GM12878 (cell line): ENCODE data around the gene GALNTL6.

ENCODE experiments used
- ASH2L ChIP-seq: fragments of 300-600, 200-600 bp; sonication (generic); IDR thresholded peaks from 2 replicates; pipeline ENCODE4 v1.6.1; 2017; ENCODE audit warnings: low read depth, mild to moderate bottlenecking, borderline replicate concordance
- HDAC2 ChIP-seq: fragments of 200-600 bp; sonication (generic); IDR thresholded peaks from 2 replicates; pipeline ENCODE4 v1.6.1; 2017
- HDGF ChIP-seq: fragments of 450-650 bp; IDR thresholded peaks from 2 replicates; pipeline ENCODE4 v1.6.1; 2016; ENCODE audit warnings: antibody characterized with exemption
- POLR2AphosphoS5 ChIP-seq: IDR thresholded peaks from 2 replicates; pipeline ENCODE4 v1.6.1; 2011; ENCODE audit warnings: mild to moderate bottlenecking, low read length, inconsistent platforms
- RFX5 ChIP-seq: IDR thresholded peaks from 2 replicates; pipeline ENCODE4 v1.6.1; 2011; ENCODE audit warnings: low read depth, low read length, improper control_type of control experiment
- SP1 ChIP-seq: IDR thresholded peaks from one replicate; pipeline ENCODE4 v1.6.1; 2011; ENCODE audit warnings: low read depth, low read length
- ZNF274 ChIP-seq: IDR thresholded peaks from one replicate; pipeline ENCODE4 v1.8.0; 2011; ENCODE audit not compliant: insufficient read length, insufficient read depth
- ZSCAN29 ChIP-seq: fragments of 450-650 bp; IDR thresholded peaks from 2 replicates; pipeline ENCODE4 v1.6.1; 2017; ENCODE audit warnings: mild to moderate bottlenecking, moderate library complexity
- TF ChIP-seq, protein P1 (sequence below), 3 experiments: IDR thresholded peaks in 2 of 3; conservative IDR thresholded peaks in 1 of 3; 2 replicates each; pipeline ENCODE4 v1.5.1; 2011; ENCODE audit warnings: low read depth in 3 of 3, low read length in 3 of 3, mild to moderate bottlenecking in 3 of 3, control low read depth in 2 of 3, moderate library complexity in 2 of 3, inconsistent platforms in 1 of 3, mixed read lengths in 1 of 3; ENCODE audit not compliant: control insufficient read depth in 2 of 3, insufficient read depth in 1 of 3; ENCODE audit errors: extremely low read depth in 1 of 3
- TF ChIP-seq, protein P2 (sequence below): fragments of 450-650 bp; IDR thresholded peaks from 2 replicates; pipeline ENCODE4 v1.6.1; 2016; ENCODE audit warnings: mild to moderate bottlenecking, moderate library complexity, borderline replicate concordance
- TF ChIP-seq, protein P3 (sequence below): fragments of 450-650 bp; IDR thresholded peaks from 2 replicates; pipeline ENCODE4 v1.6.1; 2017; ENCODE audit warnings: mild to moderate bottlenecking, low read depth, inconsistent platforms; ENCODE audit not compliant: poor library complexity, severe bottlenecking
- TF ChIP-seq, protein P4 (sequence below): IDR thresholded peaks from 2 replicates; pipeline ENCODE4 v1.6.1; 2011; ENCODE audit warnings: borderline replicate concordance, low read depth, mild to moderate bottlenecking, moderate library complexity, mixed read lengths, low read length; ENCODE audit not compliant: insufficient read depth; ENCODE audit errors: extremely low read length

DNA sequence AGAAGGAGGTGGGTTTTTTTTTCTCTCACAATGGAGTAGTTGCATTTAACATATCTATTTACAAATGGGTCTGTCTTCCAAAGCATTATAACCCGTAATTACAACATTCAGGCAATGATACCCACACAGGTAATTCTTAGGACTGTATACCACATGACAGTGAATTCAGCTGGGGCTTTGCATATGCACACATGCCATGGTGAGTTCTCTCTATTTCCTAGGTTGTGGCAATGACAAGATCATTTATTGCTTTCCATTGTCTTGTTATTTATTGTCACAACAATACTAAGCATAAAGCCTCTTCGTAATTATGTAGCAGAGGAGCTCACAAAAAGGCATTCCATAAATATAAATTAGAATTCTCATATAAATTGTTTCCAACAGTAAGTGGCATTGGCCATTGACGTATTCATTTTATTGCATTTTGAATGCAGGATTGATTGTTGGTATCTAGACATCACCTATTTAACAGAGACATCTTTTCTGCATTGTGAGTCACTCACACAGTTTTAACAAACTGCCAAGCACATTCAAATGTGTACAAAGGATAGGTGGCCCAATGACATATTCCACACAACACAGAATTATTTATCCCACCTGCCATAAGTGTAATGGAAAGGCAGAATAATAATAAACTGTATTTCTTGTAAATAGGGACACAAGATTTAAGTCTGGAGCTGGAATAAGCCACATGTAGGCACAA lies 964.7 kb downstream of the GALNTL6 start:
- TF ChIP-seq, protein P1, sequence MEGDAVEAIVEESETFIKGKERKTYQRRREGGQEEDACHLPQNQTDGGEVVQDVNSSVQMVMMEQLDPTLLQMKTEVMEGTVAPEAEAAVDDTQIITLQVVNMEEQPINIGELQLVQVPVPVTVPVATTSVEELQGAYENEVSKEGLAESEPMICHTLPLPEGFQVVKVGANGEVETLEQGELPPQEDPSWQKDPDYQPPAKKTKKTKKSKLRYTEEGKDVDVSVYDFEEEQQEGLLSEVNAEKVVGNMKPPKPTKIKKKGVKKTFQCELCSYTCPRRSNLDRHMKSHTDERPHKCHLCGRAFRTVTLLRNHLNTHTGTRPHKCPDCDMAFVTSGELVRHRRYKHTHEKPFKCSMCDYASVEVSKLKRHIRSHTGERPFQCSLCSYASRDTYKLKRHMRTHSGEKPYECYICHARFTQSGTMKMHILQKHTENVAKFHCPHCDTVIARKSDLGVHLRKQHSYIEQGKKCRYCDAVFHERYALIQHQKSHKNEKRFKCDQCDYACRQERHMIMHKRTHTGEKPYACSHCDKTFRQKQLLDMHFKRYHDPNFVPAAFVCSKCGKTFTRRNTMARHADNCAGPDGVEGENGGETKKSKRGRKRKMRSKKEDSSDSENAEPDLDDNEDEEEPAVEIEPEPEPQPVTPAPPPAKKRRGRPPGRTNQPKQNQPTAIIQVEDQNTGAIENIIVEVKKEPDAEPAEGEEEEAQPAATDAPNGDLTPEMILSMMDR (IDR thresholded peaks at IDR 0.05 in 2 of 3, conservative IDR thresholded peaks at IDR 0.05 in 1 of 3; ENCODE audit: control insufficient read depth in 2 of 3, extremely low read depth in 1 of 3, insufficient read depth in 1 of 3, low read depth in 3 of 3, low read length in 3 of 3) = no peak
- no peak for TF ChIP-seq HDGF
- TF ChIP-seq, protein P2, sequence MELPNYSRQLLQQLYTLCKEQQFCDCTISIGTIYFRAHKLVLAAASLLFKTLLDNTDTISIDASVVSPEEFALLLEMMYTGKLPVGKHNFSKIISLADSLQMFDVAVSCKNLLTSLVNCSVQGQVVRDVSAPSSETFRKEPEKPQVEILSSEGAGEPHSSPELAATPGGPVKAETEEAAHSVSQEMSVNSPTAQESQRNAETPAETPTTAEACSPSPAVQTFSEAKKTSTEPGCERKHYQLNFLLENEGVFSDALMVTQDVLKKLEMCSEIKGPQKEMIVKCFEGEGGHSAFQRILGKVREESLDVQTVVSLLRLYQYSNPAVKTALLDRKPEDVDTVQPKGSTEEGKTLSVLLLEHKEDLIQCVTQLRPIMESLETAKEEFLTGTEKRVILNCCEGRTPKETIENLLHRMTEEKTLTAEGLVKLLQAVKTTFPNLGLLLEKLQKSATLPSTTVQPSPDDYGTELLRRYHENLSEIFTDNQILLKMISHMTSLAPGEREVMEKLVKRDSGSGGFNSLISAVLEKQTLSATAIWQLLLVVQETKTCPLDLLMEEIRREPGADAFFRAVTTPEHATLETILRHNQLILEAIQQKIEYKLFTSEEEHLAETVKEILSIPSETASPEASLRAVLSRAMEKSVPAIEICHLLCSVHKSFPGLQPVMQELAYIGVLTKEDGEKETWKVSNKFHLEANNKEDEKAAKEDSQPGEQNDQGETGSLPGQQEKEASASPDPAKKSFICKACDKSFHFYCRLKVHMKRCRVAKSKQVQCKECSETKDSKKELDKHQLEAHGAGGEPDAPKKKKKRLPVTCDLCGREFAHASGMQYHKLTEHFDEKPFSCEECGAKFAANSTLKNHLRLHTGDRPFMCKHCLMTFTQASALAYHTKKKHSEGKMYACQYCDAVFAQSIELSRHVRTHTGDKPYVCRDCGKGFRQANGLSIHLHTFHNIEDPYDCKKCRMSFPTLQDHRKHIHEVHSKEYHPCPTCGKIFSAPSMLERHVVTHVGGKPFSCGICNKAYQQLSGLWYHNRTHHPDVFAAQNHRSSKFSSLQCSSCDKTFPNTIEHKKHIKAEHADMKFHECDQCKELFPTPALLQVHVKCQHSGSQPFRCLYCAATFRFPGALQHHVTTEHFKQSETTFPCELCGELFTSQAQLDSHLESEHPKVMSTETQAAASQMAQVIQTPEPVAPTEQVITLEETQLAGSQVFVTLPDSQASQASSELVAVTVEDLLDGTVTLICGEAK = no peak
- no peak for TF ChIP-seq SP1
- no peak for TF ChIP-seq ZNF274
- TF ChIP-seq ASH2L = no peak
- no peak for TF ChIP-seq HDAC2
- TF ChIP-seq, protein P3, sequence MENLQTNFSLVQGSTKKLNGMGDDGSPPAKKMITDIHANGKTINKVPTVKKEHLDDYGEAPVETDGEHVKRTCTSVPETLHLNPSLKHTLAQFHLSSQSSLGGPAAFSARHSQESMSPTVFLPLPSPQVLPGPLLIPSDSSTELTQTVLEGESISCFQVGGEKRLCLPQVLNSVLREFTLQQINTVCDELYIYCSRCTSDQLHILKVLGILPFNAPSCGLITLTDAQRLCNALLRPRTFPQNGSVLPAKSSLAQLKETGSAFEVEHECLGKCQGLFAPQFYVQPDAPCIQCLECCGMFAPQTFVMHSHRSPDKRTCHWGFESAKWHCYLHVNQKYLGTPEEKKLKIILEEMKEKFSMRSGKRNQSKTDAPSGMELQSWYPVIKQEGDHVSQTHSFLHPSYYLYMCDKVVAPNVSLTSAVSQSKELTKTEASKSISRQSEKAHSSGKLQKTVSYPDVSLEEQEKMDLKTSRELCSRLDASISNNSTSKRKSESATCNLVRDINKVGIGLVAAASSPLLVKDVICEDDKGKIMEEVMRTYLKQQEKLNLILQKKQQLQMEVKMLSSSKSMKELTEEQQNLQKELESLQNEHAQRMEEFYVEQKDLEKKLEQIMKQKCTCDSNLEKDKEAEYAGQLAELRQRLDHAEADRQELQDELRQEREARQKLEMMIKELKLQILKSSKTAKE = no peak
- TF ChIP-seq ZSCAN29 = no peak
- no peak for TF ChIP-seq POLR2AphosphoS5
- TF ChIP-seq, protein P4, sequence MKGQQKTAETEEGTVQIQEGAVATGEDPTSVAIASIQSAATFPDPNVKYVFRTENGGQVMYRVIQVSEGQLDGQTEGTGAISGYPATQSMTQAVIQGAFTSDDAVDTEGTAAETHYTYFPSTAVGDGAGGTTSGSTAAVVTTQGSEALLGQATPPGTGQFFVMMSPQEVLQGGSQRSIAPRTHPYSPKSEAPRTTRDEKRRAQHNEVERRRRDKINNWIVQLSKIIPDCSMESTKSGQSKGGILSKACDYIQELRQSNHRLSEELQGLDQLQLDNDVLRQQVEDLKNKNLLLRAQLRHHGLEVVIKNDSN = no peak
- no peak for TF ChIP-seq RFX5
